A549 (cell line): Measurements from ENCODE around the gene PTPN9.
"Not testable (repeated sequence)": the region's sequence is repeated elsewhere in the genome, so short reads cannot be mapped to it uniquely, and the experiment has no call there.

ENCODE experiments used
- CTCF ChIP-seq: fragments of >200 bp; sonication (Bioruptor Twin); formaldehyde crosslinking; IDR thresholded peaks from 3 replicates; pipeline ENCODE4 v1.5.1; 2016
- HOXA7 ChIP-seq: fragments of 250-450 bp; sonication (Bioruptor Pico); IDR thresholded peaks from 2 replicates; pipeline ENCODE4 v1.5.0; 2020; ENCODE audit warnings: mild to moderate bottlenecking, moderate library complexity
- NFE2L2 ChIP-seq: fragments of 150-350 bp; conservative IDR thresholded peaks from 2 replicates; pipeline ENCODE4 v1.6.1; 2014; ENCODE audit warnings: low read length
- ZSCAN20 ChIP-seq: fragments of 250-450 bp; sonication (Bioruptor Pico); IDR thresholded peaks from 2 replicates; pipeline ENCODE4 v1.8.0; 2022; ENCODE audit warnings: mild to moderate bottlenecking, moderate library complexity

- TF ChIP-seq CTCF; HOXA7 (CRISPR knock-in tag); ZSCAN20 (CRISPR knock-in tag); NFE2L2: not testable (repeated sequence)
These were observed 98.7 kb downstream of the PTPN9 start for GRCh38 chr15:75480463-75480862.
